Tibial nerve (tissue), 4 donors: ENCODE measurements around the gene IDH3G.

ENCODE experiments used
- CTCF ChIP-seq, 5 experiments: fragments of 200-600 bp in 3 of 5; fragments of 450-650 bp in 2 of 5; sonication (generic) in 3 of 5; IDR thresholded peaks; one replicate each; pipeline ENCODE4 v1.5.1; 2016 to 2019; ENCODE audit warnings: antibody characterized with exemption in 5 of 5, mild to moderate bottlenecking in 3 of 5, moderate library complexity in 2 of 5
- EP300 ChIP-seq, 2 donors: sonication (generic); formaldehyde crosslinking; IDR thresholded peaks; one replicate each; pipeline ENCODE4 v1.6.1; 2017; ENCODE audit warnings: antibody characterized with exemption in 2 of 2, mild to moderate bottlenecking in 1 of 2

GRCh38 chrX:153774576-153775292, 19.4 kb downstream of the IDH3G start:
- TF ChIP-seq CTCF (IDR thresholded peaks at IDR 0.05) (no peak), EP300 (IDR thresholded peaks at IDR 0.05) (no peak)
